GM12875 (cell line): ENCODE results near the gene SPPL2C.
A peak's percentile ranks its signal among the peaks of the same experiment; 100 is the strongest.

ENCODE experiments used
- H3K4me3 ChIP-seq: one replicate; pipeline ENCODE4 v1.5.1; 2011; ENCODE audit warnings: low read depth, low read length, control low read depth
- CTCF ChIP-seq: IDR thresholded peaks from 2 replicates; pipeline ENCODE4 v1.5.1; 2011; ENCODE audit warnings: low read depth, mild to moderate bottlenecking, control low read depth, inconsistent platforms, low read length, moderate library complexity, borderline replicate concordance; ENCODE audit not compliant: insufficient read depth

The SPPL2C gene

GRCh38 chr17:45844695-45845375 lies at the start of gene SPPL2C:
Gene SPPL2C, plus strand, starts transcription at chr17:45844881. Its CDS starts 26 bp downstream, at chr17:45844907.
- no peak within 1 kb of the TSS for H3K4me3 ChIP-seq
- no peak for TF ChIP-seq CTCF

DNA sequence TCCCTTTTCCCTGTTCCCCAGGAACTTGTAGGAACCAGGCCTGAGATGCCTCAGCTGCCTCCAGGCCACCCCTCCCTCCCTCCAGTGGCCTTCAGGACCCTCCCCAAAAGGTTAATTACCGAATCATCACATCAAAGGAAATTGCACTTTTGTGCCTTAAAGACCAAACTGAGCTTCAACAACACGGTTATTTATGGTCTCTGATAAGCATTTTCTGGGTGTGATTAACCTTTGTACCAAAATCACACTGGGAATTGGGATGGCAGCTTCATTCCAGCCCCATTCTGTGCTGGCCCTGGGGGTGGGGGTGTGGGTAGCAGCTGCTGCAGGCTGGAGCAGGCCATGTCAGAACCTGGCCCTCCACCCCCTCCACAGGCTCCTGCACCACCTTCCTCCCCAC lies 43.9 kb upstream of the SPPL2C start:
- TF ChIP-seq CTCF: no peak
- H3K4me3 ChIP-seq: no peak overlapping the region

DNA sequence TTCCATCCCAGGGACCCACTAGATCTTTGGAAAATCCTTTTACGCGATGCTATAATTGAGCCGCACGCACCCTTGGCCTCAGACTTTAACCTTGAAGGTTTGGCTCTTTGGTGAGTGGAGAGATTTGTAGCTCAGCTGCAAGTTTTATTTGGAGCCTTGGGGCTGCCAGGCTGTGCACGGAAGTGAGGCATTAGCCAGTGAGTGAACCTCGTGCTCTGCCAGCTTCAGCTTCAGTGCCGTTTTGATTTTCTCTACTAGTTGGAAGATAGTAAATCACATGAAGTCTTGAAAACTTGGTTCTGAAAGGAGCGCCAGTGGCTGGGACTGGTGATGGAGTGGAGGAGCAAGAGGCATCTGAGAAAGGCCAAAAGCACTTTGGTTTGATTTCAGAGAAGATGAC lies 43.3 kb upstream of the SPPL2C start:
- no peak overlapping the region for H3K4me3 ChIP-seq
- no peak for TF ChIP-seq CTCF

DNA sequence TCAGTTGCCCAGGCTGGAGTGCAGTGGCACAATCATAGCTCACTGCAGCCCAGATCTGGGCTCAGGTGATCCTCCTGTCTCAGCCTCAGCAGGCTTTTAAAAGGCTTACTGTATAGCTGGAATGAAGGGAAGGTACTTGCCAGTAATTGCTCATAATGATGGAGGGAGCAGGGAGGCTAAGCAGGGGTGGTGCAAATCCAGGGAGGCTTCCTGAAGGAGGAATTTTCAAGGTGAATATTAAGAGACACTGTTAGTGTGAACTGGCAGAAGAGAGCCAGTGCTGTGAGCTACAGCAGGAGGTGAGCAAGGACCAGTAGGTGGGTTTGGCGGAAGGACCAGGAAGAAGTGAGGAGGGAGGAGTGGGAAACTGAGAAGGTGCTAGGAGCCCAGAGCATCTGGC lies 35.8 kb upstream of the SPPL2C start:
- no peak overlapping the region for H3K4me3 ChIP-seq
- TF ChIP-seq CTCF: no peak

DNA sequence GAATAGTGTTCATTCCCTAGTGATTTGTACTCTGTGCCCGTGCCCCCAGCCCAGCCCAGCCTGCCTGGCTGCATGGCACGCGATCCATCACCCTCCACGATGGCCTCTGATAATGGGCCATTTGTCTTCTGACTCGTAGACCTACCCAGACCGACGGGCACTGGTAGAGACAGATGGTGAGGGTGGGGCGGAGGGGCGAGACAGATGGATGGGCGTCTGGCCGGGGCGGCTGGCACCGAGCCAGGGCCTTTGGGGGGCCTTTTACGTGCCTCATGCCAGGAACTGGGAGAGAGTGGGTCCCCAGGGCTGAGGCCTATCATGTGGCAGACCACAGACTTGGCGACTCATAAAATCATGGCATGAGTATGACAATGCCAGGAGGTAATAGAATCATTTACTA lies 35.2 kb upstream of the SPPL2C start:
- no peak overlapping the region for H3K4me3 ChIP-seq
- no peak for TF ChIP-seq CTCF

DNA sequence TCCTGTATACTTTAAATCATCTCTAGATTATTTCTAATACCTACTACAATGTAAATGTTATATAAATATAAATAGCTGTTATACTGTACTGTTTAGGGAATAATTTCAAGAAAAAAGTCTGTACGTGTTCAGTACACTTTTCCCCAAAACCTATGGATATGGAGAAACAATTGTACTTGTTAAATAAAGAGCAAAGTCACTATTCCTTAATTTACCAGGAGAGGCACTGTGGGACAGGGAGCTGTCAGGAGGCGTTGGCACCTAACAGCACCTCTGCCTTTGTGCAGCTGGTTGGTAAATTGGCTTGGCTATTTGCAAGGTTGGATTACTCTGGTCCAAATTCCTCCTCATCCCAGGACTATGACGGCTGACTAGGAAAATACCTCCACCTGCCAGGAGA lies 32.6 kb upstream of the SPPL2C start:
- no peak overlapping the region for H3K4me3 ChIP-seq
- TF ChIP-seq CTCF: no peak

DNA sequence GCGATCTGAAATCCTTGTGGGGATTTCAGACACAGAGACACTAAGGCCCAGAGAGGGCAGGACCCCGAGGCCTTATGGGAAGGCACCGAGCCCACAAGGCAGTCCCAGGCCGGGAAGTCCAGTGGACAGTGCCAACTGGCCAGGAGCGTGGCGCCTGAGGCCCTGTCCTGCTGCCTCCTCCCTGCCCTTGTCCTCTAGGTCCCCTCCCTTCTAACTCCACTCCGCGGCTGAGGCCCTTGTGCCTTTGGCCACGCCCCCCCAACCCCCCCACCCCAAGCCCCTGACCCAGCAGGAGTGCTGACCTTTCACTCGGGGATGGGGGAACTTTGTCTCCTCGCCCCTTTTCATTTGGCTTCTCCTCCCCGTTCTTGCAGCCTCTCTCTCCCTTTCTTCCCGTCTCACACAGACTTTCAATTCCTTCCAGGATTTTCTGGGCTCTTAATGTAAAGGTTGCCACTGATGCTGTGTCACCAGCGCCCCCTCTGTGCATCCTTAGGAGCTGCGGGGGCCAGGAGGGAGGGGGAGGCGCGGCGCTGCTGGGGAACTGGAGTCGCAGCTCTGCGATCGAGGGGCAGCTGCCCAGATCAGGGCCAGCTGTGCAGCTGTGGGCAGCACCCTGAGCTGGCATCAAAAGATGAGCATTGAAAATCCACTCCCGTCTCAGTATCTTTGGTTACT lies 31.5 kb upstream of the SPPL2C start:
- TF ChIP-seq CTCF: peak; percentile 16; the same call in 1 of the 2 replicates
- no peak overlapping the region for H3K4me3 ChIP-seq
